Neural progenitor cell (in vitro differentiated cells): ENCODE measurements around the gene AFF3.

Source experiments
- CTCF ChIP-seq: fragments of 200-600 bp; sonication (generic); IDR thresholded peaks from 2 replicates; pipeline ENCODE4 v1.5.1; 2017; ENCODE audit warnings: antibody characterized with exemption, mild to moderate bottlenecking
- EZH2 ChIP-seq: fragments of 200-600 bp; sonication (generic); IDR thresholded peaks from 2 replicates; pipeline ENCODE4 v1.6.1; 2017; ENCODE audit warnings: antibody characterized with exemption, mild to moderate bottlenecking, moderate library complexity
- EZH2phosphoT487 ChIP-seq: fragments of 200-600 bp; sonication (generic); IDR thresholded peaks from 2 replicates; pipeline ENCODE4 v1.6.1; 2017; ENCODE audit warnings: antibody characterized with exemption

GRCh38 chr2:99812426-99812825, 330.0 kb downstream of the AFF3 start:
- TF ChIP-seq CTCF (no peak), EZH2 (no peak), EZH2phosphoT487 (no peak)
